GM15510 (cell line): ENCODE results near the gene PRR23E.

Source experiments
- POLR2A ChIP-seq: IDR thresholded peaks from 3 replicates; pipeline ENCODE4 v1.6.1; 2011; ENCODE audit warnings: borderline replicate concordance; ENCODE audit not compliant: insufficient read length; ENCODE audit errors: extremely low read depth

PRR23E gene

GRCh38 chr3:127194601-127195187, 1.8 kb downstream of the PRR23E start:
- TF ChIP-seq POLR2A, result no peak

- TF ChIP-seq POLR2A, result no peak
Observed at GRCh38 chr3:127195417-127195816, 2.5 kb downstream of the PRR23E start.

- no peak for TF ChIP-seq POLR2A
Observed at GRCh38 chr3:127196002-127196401, 3.1 kb downstream of the PRR23E start.

- no peak for TF ChIP-seq POLR2A
Observed at GRCh38 chr3:127196466-127197299, 3.8 kb downstream of the PRR23E start.

- TF ChIP-seq POLR2A, result no peak
Observed at GRCh38 chr3:127197300-127198189, 4.6 kb downstream of the PRR23E start.

DNA sequence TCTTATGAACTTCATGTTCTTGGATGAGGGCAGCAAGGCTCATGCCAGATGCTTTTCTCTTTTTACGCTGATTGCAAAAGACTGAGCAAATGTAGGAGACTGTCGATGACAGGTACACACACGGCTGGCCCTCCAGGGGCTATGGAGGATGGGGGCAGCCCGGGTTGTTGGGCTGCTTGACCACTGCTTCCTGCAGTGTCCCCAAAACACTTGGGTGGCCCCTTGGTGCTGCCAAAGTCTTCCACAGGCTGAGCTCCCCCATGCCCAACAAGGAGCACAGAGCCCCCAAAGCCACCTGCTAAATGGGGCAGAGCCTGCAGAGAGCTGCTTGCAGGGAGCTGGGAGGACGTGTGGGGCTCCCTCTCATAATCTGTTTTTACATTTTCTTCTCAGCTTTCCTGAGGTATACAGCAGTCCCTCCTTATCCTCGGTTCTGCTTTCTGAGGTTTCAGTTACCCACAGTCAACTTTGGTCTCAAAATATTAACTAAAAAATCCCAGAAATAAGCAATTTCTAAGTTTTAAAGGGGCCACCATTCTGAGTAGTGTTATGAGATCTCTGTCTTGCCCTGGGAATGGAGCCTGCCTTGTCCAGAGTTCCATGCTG, 7.3 kb downstream of the PRR23E start:
- no peak for TF ChIP-seq POLR2A

GRCh38 chr3:127203024-127203423, 10.1 kb downstream of the PRR23E start:
- no peak for TF ChIP-seq POLR2A

DNA sequence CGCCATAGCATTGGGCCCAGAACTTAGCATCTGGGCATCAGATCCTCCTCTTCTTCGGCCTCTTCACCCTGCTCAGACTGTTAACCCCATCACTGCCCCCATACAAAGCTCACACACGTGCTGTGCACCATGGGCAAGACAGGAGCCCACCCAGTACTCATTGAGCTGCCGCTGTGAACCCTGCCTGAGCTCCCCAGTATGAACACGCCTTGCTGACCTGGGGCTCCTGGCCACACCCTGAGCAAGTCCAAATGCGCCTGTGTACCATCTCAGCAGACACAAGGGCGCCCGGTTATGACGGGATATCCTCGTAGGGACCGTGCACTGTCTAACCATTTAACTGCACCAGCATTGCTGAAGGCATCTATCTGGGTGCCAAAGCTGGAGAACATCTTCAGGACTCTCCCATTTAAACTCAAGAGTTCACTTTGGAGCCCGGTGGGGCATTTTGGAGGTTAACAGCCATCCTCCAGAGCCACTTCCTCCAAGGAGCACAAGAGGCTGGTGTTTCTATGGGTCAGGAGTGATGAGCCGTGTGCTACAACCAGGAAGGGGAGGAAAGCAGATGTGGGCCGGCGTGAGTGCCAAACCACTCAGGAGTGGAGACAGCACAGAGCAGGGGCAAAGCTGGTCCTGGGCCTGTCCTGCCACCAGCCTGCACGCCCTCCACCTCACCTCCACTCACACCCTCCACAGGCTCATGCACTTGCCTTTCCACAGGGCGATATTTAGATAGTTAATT, 12.1 kb downstream of the PRR23E start:
- no peak for TF ChIP-seq POLR2A

DNA sequence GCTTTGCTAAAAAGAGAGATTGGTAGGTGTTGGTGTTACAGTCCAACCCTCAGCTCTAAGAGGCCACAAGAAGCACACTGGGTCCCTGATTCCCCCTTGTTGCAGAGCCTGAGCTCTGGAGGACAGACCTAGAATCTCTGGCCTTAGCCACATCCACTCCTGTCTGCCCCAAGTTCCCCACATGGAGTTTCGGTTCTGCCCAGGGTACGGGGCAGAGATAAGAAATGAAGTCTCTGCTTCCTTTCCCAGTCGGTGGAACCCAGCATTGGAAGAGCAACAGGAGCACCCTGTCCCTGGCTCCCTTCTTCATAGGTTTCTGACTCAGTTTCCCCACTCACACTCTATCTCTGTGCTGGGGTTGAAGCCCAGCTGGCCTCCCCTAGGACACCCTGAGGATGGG, 13.2 kb downstream of the PRR23E start:
- no peak for TF ChIP-seq POLR2A

DNA sequence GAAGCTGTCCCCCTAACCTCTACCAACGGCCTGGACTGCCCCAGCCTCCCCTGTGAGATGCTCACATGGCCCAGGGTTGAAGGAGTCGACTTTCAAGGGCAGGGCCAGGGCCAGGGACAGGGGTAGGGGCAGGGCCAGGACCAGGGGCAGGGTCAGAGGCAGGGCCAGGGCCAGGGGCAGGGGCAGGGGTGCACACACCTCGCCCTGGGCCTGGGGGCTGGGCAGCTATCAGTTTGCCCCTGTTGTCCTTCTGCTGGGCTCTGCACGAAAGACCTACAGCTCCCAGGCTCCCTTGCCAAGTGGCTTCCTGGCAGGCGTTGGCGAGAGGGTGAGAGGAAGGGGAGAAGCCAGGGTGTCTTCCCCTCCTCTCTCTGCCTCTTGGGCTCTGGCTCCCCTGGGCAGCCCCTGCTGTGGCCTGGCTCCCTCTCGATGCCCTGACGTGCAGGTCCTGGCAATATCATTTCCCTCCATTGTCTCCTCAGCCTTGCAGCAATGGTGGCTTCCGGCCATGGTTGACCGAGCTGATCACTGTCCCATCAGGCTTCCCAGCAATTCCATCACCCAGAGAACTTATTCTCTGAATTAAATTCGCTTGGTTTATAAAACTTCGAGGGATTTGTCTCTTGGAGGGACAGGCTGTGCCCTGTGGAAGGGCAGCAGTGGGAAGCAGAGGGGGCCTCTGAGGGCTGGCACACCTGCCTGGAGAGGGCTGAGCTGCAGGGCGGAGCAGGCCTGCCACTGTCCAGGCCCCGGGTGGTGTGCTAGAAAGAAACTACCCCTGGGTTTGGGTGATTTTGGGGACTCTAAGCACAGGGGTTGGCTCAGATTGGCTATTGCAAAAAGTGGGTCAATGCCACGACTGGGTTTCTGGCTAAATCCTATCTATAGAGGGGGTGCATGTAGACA, 13.9 kb downstream of the PRR23E start:
- TF ChIP-seq POLR2A, result no peak

DNA sequence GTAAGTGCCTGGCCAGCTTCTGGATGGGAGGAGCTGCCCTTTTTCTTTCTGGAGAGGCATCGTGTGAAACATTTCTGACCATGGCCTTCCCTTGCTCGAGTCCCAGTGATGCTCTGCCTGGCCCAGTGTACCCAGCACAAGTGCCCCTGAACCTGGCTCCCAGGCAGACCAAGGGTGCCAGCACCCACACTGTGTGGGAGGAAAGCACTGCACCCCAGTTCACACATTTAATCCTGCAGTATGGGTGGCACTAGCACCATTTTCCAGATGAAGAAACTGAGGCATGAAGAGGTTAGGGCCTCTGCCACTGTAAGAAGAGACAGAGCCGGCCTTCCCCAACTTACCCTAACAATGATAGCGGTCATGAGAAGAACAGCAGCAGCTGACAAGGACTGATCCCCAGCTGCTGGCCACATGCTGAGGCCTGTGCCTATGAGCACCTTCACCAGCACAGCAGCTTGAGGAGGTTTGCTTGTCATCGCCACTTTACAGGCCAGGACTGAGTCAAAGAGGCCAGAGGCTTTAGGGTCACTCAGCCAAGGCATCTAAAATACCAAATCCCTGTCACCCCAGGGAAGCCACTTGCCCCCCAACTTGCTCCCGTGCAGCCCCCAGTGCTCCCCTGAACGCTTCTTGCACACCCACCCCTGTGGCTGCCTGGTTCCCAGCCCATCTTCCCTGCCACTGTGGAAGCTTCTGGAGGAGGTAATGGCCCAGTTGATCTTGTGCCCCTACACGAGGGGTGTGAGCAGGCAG, 15.0 kb downstream of the PRR23E start:
- no peak for TF ChIP-seq POLR2A

DNA sequence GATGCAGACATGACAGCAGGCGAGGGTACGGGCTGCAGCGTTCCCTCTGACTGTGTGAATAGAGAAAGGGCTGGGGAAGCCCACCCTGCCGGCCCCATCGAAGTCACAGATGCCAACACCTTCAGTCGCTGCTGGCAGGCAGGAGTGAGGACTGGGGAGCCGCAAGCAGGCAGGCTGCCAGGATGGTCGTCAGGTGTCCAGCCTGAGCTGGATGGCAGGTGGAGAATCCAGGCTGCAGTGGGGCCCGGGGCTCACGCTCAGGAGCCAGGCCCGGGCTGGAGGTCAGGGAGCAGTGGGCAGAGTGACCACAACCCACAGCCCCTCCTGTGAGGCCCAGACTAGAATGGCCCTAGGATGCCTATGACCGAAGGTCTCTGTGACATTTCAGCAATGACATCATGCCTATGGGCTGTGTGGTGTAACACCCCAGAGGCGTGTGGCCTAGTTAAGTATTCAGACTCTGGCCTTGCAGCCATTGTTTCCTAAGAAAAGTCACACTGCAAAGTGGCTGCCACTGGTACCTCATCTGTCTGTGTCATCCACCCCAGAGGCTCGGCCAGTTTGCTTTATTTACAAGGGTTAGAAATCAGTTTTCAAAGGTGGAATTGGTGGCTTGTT, 15.7 kb downstream of the PRR23E start:
- TF ChIP-seq POLR2A, result no peak
